Activated CD8-positive, alpha-beta memory T cell treated with anti-CD3 and anti-CD28 coated beads for 36 hours (primary cell): ENCODE data around the gene CARS1. TPM values are rescaled to one million over a fixed set of nuclear protein-coding genes. Genes with fewer than 3 reads are reported as not detected.

Experiments
- CTCF ChIA-PET: fragments of 350-600 bp; sonication (Branson Sonifier 250); formaldehyde crosslinking; loops from one replicate; lab custom pipeline; 2021; ENCODE audit warnings: antibody characterized with exemption; lab: Charles Lee
- POLR2A ChIA-PET: fragments of 350-600 bp; sonication (Branson Sonifier 250); formaldehyde crosslinking; loops from one replicate; lab custom pipeline; 2021; ENCODE audit warnings: antibody characterized with exemption; lab: Charles Lee
- total RNA-seq, 2 experiments: library from RNA; stranded (reverse); gene quantifications; one replicate each; pipeline ENCODE4 v1.2.3, GENCODE V29; 2021

The CARS1 gene
- total RNA-seq, 2 experiments from 2014 or later = 92.4 to 96.8 TPM

DNA sequence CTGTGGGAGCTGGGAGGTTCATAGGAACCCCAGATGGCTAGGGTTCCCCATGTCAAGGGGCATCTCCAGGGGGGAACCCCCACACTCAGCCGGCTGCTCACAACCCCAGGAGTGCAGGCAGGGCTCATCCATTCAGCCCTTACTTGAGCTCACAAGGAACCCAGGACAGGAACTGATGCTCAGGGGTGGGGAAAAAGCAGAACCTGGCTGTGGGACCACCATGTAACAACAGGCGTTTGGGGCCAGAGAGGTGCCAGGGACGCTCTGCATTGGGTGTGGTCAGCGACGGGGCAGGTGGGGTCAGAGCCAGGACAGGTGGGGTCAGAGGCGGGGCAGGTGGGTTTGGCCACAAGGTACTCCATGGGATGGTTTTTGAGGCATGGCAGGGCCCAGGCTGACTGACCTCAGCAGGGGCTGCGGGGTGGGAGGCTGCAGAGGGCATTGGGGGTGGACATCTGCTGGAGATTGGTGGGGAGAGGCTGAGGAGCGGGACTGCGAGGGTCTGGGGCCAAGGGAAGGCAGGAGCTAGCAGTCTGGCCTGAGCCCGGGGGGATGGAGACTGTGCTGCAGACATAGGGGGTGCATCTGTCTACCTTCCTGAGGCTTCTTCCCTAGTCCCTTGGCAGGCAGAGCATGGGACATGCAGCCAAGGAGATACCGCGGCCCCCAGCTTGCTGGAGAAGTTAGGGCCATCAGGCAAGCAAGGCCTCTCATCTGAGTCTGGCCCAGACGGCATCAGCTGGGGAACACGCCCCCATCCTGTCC lies 34.0 kb upstream of the CARS1 start:
- ChIA-PET CTCF (interaction anchor here (0.7 to 3.1 kb wide), 32 partner anchors 9 to 559 kb away, joined by 3 to 33 read pairs (median 4); partner anchors contain the start of gene PHLDA2), POLR2A (interaction anchor here (0.7 to 0.8 kb wide), 2 partner anchors 34 to 42 kb away, joined by 3 read pairs; partner anchors contain the start of gene CARS1)

DNA sequence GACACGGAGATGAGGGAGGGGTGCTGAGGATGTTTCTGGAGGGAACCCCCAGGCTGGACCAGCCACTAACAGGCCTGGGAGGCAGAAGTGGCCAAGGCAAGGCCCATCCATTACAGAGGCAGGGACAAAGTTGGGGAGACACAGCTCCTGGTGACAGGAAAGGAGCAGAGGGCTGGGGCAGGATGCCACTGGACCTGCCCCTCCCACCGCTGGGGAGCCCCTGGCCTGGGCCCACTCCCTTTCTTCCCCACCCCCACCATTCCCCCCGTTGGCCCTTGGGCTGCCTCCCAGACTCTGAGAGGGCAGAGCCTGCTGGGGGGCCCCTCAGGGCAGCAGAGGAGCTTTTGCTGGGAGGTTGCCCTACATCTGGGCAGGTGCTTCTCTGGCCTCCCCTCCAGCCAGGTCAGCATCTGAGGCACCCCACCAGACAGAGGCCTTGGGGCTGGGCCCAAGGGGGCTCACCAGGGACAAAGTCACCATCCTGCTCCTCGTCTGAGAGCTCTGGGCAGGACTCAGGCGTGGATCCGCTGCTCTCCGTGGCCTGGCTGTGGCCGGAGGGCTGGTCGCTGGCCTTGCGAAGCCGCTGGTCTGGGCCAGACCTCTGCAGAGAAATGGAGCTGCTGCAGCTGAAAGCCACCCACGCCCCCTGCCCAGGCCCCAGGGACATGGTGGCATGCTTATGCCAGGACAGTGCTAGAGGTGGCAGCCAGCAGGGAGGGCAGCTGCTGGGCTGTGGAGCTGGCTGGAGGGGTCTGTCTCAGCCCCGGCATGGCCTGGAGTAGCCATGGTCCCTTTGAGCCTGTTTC lies 33.1 kb upstream of the CARS1 start:
- CTCF ChIA-PET = interaction anchor here (0.9 to 3.1 kb wide), 14 partner anchors 8 to 558 kb away, joined by 3 to 33 read pairs (median 4); no protein-coding TSS in a partner anchor
- POLR2A ChIA-PET = no interaction called here

DNA sequence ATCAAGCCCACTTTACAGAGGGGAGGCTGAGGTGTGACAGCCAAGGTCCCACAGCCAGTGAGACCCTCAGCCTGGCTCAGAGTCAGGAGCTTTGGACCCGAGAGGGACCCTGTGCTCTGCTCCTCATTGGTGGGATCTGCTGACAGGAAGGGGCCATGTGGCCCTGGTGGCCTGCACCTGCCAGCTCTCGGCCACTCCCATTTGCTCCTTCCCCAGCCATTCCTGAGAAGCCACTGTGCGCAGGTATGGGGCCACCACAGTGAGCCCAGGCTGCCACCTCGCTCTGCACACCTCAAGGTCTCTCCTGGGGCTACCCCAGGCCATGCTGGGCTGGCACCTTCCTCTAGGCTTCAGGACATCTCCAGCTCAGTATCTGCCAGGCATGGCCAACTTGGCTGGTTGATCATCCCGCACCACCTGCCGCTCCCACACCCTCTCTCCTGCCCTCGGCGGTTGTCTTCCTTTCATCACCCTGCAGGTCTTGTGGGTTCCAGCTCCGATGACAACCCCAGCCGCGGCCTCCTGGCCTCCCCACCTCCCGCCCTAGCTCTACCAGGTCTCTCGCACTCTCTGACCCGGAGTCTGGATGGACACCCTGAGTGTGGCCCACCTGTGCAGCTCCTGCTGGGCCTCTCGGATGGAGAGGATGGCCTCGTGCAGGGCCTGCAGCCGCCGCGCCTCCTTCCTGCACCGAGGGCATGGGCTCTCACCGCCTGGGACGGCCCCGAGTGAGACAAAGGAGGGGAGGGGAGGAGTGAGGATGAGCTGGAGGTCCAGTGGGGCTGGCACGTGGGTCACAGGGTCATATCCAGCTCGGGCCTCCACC lies 32.2 kb upstream of the CARS1 start:
- POLR2A ChIA-PET = no interaction called here
- CTCF ChIA-PET = interaction anchor here (1.5 to 3.1 kb wide), 4 partner anchors 40 to 557 kb away, joined by 4 to 33 read pairs (median 18); no protein-coding TSS in a partner anchor

DNA sequence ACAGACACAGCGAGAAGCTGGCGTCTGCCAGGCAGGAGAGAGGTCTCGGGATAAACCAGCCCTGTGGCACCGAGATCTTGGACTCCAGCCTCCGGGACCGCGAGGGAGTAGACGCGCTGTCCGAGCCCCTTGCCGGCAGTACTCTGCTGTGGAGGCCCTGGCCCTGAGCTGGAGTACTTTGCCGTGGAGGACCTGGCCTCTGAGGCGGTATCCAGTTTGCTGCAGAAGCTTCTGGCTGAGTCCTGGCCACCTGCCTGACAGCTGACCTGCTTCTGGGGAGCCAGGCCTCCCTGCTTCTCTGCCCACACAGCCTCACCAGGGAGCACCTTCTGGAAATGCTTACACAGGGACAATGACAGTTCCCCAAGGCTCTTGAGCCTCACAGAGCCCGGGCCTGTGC lies 31.6 kb upstream of the CARS1 start:
- CTCF ChIA-PET = interaction anchor here (1.5 to 1.8 kb wide), 2 partner anchors 52 to 73 kb away, joined by 4 to 10 read pairs; no protein-coding TSS in a partner anchor
- POLR2A ChIA-PET = no interaction called here

DNA sequence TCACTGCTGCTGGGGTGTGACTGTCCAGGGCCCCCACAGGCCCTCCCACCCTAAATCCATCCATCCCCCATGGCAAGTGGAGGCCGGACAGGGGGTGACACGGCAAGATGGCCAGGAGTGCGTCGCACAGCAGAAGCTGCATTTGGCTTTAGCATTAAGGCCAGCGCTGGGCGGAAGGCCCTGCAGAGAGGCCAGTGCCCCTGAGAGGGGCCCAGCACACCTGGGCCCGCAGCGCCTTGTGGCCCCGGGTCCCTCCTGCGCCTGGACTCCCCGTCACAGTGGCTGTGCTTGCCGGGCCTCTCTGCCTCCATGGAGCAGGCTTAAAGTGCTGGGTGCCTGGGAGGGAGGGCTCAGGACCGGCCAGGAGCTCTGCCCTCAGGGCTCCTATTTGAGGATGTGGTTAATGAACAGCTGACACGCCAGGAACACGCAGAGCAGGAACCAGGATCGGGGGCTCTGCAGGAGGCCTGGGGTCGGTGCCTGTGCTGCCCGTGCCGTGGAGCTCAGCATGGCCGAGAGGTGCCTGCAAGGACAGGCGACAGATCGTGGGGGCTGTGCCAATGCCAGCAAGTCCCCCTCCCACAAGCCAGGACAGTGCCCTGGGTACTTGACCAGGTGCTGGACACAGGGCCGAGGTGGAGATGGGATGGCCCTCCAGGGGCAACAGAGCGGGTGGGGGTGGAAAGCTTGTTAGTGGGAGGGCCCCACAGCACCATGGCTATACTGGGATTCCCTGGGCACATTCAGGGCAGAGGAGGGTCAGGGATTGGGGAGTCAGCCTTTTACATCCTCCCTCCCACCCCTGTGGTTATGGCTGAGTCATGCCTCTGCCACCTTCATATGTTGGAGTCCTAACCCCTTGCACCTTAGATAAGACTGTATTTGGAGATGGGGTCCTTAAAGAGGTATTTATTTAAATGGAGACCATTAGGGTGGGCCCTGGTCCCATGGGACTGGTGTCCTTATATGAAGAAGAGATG lies 30.9 kb upstream of the CARS1 start:
- POLR2A ChIA-PET = no interaction called here
- CTCF ChIA-PET = interaction anchor here (1.8 kb wide), 1 partner anchor 51 kb away, joined by 10 read pairs; no protein-coding TSS in a partner anchor

DNA sequence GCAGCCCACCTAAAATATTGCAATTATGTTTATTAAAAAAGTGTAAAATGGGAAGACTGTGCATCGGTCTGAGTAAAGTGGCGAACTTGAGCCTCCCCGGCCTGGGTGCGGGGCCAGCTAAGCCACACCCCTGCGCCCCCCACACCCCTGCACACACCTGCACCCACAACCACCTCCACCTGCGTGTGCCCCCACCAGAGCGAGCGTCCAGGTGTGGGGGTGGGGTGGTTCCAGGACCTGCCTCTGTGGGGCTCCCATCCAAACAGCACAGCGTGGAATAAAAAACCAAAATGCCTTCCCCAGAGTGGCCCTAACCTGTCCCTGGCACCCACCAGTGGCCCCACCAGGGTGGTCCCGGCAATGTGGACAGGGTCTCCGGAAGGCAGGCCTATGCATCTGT lies 30.1 kb upstream of the CARS1 start:
- ChIA-PET CTCF (no interaction called here), POLR2A (no interaction called here)

DNA sequence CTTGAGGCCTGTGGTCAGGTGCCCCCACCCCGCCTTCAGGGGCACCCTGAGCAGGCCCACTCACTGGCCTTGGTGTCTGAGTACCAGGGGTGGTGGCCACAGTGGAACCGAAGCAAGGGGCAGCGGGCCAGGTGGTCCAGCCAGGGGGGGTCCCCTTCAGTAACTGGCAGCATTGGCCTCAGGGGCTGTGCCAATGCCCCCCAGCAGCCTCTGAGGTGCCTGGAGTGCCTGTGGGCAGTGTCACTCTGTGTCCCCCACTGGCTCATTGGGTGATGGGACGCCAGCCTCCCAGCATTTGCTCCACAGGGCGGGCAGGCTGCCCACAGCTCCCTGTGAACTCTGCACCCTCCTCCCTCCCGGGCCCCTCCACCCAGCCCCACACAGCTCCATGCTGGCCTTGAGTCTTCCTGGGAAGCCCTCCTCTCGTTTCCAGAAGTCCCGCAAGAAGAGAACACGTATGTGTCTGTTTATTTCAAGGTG lies 29.5 kb upstream of the CARS1 start:
- CTCF ChIA-PET = no interaction called here
- POLR2A ChIA-PET = no interaction called here

DNA sequence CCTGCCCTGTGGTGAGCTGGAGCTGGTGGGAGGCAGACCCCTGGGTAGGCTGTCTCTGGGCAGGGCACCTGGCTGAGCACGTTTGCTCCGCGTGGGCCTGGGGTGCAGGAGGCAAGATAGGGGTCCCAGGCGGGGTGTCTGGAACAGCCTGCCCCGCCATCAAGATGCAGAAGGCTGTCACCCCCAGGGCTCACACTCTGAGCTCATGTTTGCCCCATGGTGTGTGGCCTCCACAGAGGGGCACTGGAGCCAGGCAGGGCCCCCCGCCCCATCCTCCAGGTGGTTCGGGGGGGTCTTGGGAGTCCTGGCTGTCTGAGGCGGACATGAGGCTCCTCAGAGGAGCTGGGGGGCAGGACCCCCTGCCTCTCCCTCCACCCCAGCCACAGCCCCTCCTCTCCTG lies 28.9 kb upstream of the CARS1 start:
- ChIA-PET CTCF (interaction anchor here (1.2 kb wide), 1 partner anchor 553 kb away, joined by 3 read pairs; no protein-coding TSS in a partner anchor), POLR2A (no interaction called here)

DNA sequence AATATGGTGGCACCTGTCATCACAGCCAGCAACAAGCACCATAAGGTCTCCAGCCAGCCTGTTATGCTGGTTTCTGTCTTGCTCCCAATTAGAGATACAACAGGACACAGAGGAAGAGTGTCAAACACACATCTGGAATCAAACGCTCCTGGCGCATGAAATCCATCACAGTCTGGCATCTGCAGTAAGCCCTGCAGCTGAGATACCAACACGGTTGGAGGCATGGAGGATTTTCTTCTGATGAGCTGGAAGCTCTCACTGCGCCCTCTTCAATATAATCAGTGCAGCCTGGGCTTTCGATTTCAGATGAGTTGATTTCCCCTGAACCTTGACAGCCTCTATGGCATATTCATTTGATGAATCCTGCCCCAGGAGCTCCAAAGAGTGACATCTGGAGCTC lies 27.8 kb upstream of the CARS1 start:
- ChIA-PET POLR2A (no interaction called here), CTCF (interaction anchor here (0.7 to 1.2 kb wide), 2 partner anchors 313 to 552 kb away, joined by 3 read pairs; no protein-coding TSS in a partner anchor)

DNA sequence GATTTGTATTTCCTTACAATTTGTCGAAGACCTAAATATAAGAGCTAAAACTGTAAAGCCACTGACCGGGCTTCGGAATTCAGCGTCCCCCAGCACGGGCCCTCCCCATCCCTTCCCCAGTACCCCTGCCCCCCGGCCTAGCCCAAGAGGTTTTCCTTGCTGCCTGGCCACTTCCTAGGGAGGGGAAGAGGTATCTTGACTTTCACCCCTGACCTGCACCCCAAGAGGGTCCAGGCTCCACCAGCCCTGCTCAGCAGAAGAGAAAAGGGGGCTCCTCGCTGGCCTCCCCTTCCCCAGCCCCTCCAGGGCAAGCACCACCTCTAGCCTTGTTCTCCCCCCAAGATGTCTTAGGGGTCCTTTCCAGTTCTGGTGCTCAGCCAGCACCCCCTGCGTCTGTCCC lies 26.1 kb upstream of the CARS1 start:
- POLR2A ChIA-PET = no interaction called here
- CTCF ChIA-PET = interaction anchor here (1.1 kb wide), 1 partner anchor 8 kb away, joined by 3 read pairs; no protein-coding TSS in a partner anchor

DNA sequence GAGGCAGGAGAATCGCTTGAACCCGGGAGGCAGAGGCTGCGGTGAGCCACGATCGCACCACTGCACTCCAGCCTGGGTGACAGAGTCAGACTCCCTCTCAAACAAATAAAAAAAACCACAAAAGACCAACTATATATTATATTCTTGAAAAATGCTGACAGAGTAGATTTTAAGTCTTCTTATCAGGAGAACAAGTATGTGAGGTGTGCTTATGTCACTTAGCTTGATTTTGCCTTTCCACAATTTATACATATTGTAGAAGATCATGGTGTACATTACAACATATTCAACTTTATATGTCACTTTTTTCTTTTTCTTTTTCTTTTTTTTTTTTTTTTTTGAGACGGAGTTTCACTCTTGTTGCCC lies 24.1 kb upstream of the CARS1 start:
- POLR2A ChIA-PET = interaction anchor here (0.6 kb wide), 1 partner anchor 34 kb away, joined by 9 read pairs; no protein-coding TSS in a partner anchor
- CTCF ChIA-PET = no interaction called here

DNA sequence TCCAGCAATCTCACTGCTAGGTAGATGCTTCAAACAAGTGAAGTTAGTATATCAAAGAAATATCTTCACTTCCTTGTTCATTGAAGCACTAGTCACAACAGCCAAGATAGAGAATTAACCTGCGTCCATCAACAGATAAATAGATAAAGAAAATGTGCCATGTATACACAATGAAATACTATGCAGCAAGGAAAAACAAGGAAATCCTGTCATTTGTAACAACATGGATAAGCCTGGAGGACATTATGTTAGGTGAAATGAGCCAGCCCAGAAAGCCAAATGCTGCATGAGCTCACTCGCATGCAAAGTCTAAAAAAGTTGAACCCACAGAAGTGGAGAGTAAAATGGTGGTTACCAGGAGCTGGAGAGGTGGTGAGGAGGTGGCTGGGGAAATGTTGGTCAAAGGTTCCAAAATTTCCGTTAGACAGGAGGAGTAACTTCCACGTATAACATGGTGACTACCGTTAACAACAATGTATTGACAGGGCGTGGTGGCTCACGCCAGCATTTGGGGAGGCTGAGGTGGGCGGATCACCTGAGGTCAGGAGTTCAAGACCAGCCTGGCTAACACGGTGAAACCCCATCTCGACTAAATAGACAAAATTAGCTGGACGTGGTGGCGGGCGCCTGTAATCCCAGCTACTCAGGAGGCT lies 23.6 kb upstream of the CARS1 start:
- ChIA-PET POLR2A (interaction anchor here (0.6 kb wide), 1 partner anchor 34 kb away, joined by 9 read pairs; no protein-coding TSS in a partner anchor), CTCF (no interaction called here)

DNA sequence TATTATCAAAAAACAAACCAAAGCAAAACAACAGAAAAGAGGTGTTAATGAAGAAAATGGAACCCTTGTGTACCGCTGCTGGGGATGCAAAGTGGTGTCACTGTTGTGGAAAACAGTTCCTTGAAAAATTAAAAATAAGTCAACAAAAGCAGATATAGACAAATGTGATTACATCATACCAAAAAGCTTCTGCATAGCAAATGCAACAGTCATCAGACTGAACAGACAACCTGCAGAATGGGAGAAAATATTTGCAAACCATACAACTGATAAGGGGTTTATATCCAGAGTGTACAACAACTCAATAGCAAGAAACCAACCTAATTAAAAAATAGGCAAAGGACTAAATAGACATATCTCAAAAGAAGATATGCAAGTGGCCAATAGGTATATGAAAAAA lies 22.9 kb upstream of the CARS1 start:
- ChIA-PET POLR2A (no interaction called here), CTCF (no interaction called here)

DNA sequence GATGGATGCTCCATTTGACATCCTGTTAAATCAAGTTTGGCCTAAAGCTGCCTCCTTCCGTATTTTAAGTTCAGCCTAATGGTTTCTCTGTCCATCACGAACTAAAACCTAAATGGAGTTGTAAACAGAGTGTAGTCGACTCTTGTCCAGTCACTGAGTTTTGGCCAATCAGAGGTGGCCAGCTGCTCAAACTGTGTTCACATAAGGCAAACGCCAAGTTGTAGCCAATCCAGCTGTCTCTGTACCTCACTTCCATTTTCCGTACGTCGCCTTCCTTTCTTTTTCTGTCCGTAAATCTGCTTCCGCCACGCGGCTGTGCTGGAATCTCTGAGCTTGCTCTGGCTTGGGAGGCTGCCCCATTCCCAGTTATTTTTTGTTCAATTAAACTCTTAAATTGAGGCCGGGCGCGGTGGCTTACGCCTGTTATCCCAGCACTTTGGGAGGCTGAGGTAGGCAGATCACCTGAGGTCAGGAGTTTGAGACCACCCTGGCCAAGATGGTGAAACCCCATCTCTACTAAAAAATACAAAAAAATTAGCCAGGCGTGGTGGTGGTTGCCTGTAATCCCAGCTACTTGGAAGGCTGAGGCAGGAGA lies 20.7 kb upstream of the CARS1 start:
- CTCF ChIA-PET = interaction anchor here (1.4 to 2.2 kb wide), 2 partner anchors 13 to 41 kb away, joined by 4 to 5 read pairs; no protein-coding TSS in a partner anchor
- POLR2A ChIA-PET = no interaction called here

DNA sequence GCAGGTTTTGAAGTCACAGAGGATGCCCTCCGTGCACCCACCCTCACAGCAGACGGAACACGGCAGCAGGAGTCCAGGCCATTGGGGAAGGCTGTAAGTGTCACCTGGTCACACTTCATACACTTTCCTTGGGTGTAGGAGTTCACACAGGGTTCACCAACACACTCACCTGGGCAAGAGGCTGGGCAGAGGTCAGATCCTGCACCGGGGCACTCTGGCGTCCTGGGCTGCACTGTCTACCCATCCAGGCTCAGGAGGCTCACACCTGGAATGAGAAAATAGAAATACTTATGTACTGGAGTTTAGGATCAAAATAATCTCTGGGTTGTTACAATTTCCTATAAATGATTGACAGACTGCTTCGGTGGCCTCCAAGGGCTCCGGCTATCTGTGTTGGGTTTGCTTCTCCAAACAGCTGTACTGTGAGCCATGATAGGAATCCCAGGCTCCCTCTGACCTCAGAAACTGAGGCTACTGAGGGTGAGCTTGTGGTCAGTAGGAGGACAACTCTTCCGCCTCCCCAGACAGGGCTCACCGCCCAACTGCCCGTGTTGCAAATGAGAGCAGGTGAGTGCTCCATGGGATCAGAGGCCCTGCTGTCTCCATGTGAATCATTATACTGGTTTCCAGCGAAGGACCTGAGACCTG lies 20.1 kb upstream of the CARS1 start:
- POLR2A ChIA-PET = no interaction called here
- CTCF ChIA-PET = interaction anchor here (1.4 to 2.2 kb wide), 2 partner anchors 14 to 40 kb away, joined by 4 to 5 read pairs; no protein-coding TSS in a partner anchor

DNA sequence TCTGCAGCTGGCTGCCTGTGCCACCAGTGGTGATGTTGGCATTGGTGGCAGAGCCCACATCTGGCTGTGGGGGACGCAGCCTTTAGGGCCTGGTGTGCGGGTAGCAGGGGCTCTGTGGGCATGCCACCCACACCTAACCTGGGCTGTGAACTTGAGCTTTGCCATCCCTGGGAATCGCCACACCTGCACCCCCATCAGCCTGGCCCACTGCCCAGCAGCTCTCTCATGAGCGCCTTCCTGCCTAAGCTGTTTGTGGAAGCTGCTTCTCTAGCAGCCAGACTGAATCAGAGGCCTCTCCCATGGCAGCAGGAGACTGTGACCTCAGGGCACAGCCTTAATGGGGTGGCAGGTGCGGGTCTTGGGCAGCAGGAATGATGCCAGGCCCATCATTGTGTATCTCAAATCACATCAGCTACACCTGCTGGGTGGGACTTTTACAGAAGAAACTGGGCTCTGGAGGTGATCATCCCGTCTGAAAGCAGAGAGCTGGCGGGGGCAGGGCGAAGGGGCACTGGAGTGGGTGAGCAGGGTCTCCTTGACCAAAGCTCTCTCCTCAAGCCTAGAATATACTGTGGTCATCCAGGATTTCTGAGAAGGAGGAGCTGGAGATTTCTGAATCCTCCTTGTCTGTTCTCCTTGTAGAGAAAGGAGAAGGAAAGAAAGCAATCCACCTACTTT lies 17.8 kb upstream of the CARS1 start:
- POLR2A ChIA-PET = no interaction called here
- CTCF ChIA-PET = interaction anchor here (0.6 kb wide), 1 partner anchor 142 kb away, joined by 4 read pairs; no protein-coding TSS in a partner anchor
